Endothelial cell (in vitro differentiated cells): ENCODE measurements around the gene ERMAP. TPM values are rescaled to one million over a fixed set of nuclear protein-coding genes. Genes with fewer than 3 reads are reported as not detected.

Source experiments
- DNase-seq: peaks from one replicate; pipeline ENCODE4 v3.0.0; 2021; ENCODE audit warnings: low spot score
- H3K27ac Mint-ChIP-seq: one replicate; pipeline ENCODE4 v1.8.0; 2021; ENCODE audit warnings: mixed read lengths, inconsistent platforms; ENCODE audit not compliant: unreplicated experiment
- H3K27me3 Mint-ChIP-seq: one replicate; pipeline ENCODE4 v1.8.0; 2021; ENCODE audit warnings: mild to moderate bottlenecking, moderate library complexity, mixed read lengths, inconsistent platforms; ENCODE audit not compliant: unreplicated experiment
- H3K36me3 Mint-ChIP-seq: one replicate; pipeline ENCODE4 v1.8.0; 2021; ENCODE audit warnings: mild to moderate bottlenecking, low read depth, mixed read lengths, inconsistent platforms; ENCODE audit not compliant: unreplicated experiment
- H3K4me1 Mint-ChIP-seq: one replicate; pipeline ENCODE4 v1.8.0; 2021; ENCODE audit warnings: mild to moderate bottlenecking, mixed read lengths, inconsistent platforms; ENCODE audit not compliant: unreplicated experiment
- H3K4me3 Mint-ChIP-seq: one replicate; pipeline ENCODE4 v1.8.0; 2021; ENCODE audit warnings: mild to moderate bottlenecking, mixed read lengths, inconsistent platforms; ENCODE audit not compliant: unreplicated experiment
- H3K9me3 Mint-ChIP-seq: one replicate; pipeline ENCODE4 v1.8.0; 2021; ENCODE audit warnings: mixed read lengths, inconsistent platforms; ENCODE audit not compliant: unreplicated experiment
- CTCF ChIP-seq: fragments of 200-600 bp; sonication (generic); IDR thresholded peaks from one replicate; pipeline ENCODE4 v1.5.0; 2021; ENCODE audit warnings: antibody characterized with exemption; ENCODE audit not compliant: unreplicated experiment
- total RNA-seq: library from RNA; stranded (reverse); fragmentation: NEBNext Ultra II Directional; extraction: Animal tissue kit (Norgen Biotek cat#: 25700); gene quantifications from one replicate; pipeline ENCODE4 v1.2.1, GENCODE V29; 2021; ENCODE audit not compliant: unreplicated experiment

ERMAP gene
- total RNA-seq, 1 donor from 2014 or later, result 12.4 TPM

- no peak overlapping the region for H3K4me3 Mint-ChIP-seq
- peaks cover 4% of the 10 kb centered on the region for H3K4me1 Mint-ChIP-seq
- H3K36me3 Mint-ChIP-seq, result no peaks in the 10 kb centered on the region
- no peak for DNase-seq
- no peak for TF ChIP-seq CTCF
- H3K27me3 Mint-ChIP-seq, result no peaks in the 10 kb centered on the region
- H3K9me3 Mint-ChIP-seq, result no peaks in the 10 kb centered on the region
- no peak overlapping the region for H3K27ac Mint-ChIP-seq
These were observed 23.1 kb upstream of the ERMAP start for GRCh38 chr1:42793824-42794223.

- no peak for TF ChIP-seq CTCF
- Mint-ChIP-seq H3K9me3 (no peaks in the 10 kb centered on the region), H3K36me3 (no peaks in the 10 kb centered on the region), H3K27me3 (no peaks in the 10 kb centered on the region), H3K4me1 (peaks cover 4% of the 10 kb centered on the region), H3K4me3 (no peak overlapping the region), H3K27ac (no peak overlapping the region)
- no peak for DNase-seq
These were observed 19.5 kb upstream of the ERMAP start for GRCh38 chr1:42797414-42797813.

- H3K9me3 Mint-ChIP-seq, result no peaks in the 10 kb centered on the region
- no peak overlapping the region for H3K4me3 Mint-ChIP-seq
- H3K27ac Mint-ChIP-seq, result no peak overlapping the region
- no peaks in the 10 kb centered on the region for H3K36me3 Mint-ChIP-seq
- TF ChIP-seq CTCF, result no peak
- DNase-seq, result no peak
- peaks cover 4% of the 10 kb centered on the region for H3K4me1 Mint-ChIP-seq
- no peaks in the 10 kb centered on the region for H3K27me3 Mint-ChIP-seq
These were observed 18.9 kb upstream of the ERMAP start for GRCh38 chr1:42797979-42798378.

GRCh38 chr1:42801832-42802473, 15.0 kb upstream of the ERMAP start:
- no peak for TF ChIP-seq CTCF
- H3K36me3 Mint-ChIP-seq, result peaks cover 30% of the 10 kb centered on the region

GRCh38 chr1:42806171-42806570, 10.8 kb upstream of the ERMAP start:
- Mint-ChIP-seq H3K36me3 (peaks cover 43% of the 10 kb centered on the region), H3K27ac (no peak overlapping the region), H3K4me1 (no peaks in the 10 kb centered on the region), H3K27me3 (no peaks in the 10 kb centered on the region), H3K9me3 (peaks cover 4% of the 10 kb centered on the region), H3K4me3 (no peak overlapping the region)
- TF ChIP-seq CTCF, result no peak
- DNase-seq, result no peak

More at GRCh38 chr1:42801832-42802473, 15.0 kb upstream of the ERMAP start:
- DNase-seq, result no peak
- Mint-ChIP-seq H3K4me3 (no peak overlapping the region), H3K4me1 (no peaks in the 10 kb centered on the region), H3K27ac (no peak overlapping the region), H3K27me3 (no peaks in the 10 kb centered on the region), H3K9me3 (peaks cover 4% of the 10 kb centered on the region)
